ENCODE data around the gene RECQL5. TPM values are rescaled to one million over a fixed set of nuclear protein-coding genes. Genes with fewer than 3 reads are reported as not detected.

RECQL5 gene
- polyA plus RNA-seq, 1 of the 3 experiments (the other 2 are of a cell fraction): 25.3 TPM

DNA sequence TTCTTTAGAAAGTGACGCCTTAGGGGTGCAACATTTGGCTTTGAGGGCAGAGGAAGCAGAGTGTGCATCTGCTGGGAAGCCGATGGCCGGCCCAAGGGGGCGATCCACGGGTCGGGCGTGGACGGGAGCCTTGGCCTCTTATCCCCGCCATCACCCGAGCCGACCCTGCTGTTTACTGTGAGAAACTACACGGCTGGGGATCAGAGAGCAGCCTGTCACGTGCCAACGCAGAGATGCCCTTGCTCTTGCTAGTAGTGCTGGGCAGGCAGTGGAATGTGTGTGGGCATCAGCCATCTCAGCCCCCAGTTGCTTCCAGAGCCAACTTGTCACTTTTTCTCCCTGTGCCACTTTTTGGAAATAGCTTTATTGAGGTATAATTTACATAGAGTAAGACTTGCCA, 27.6 kb upstream of the RECQL5 start:
- no peaks in the 10 kb centered on the region for H3K9me2 ChIP-seq
- ChIA-PET CTCF (interaction anchor here (0.6 to 6.9 kb wide), 16 partner anchors 9 to 178 kb away, joined by 3 to 69 read pairs (median 4); partner anchors contain the start of genes RECQL5, SMIM5 and TSEN54), POLR2A (interaction anchor here (0.6 to 1.4 kb wide), 4 partner anchors 8 to 459 kb away, joined by 3 to 5 read pairs (median 4); partner anchors contain the start of genes RECQL5 and SAP30BP)
- peaks cover 63% of the 10 kb centered on the region for H3F3A ChIP-seq (replicated peaks; ENCODE audit: insufficient read depth)
- no peak for TF ChIP-seq GABPA (IDR thresholded peaks at IDR 0.05; ENCODE audit: low read depth)
- TF ChIP-seq MEF2A (IDR thresholded peaks at IDR 0.05; ENCODE audit: borderline replicate concordance, low read depth): no peak
- TF ChIP-seq CHD2 (IDR thresholded peaks at IDR 0.05; ENCODE audit: low read length, partially characterized antibody): no peak
- no peak for TF ChIP-seq GATA2 (CRISPR knock-in tag; IDR thresholded peaks at IDR 0.05)
- TF ChIP-seq ELF1 (IDR thresholded peaks at IDR 0.05): no peak
- TF ChIP-seq, protein P1, sequence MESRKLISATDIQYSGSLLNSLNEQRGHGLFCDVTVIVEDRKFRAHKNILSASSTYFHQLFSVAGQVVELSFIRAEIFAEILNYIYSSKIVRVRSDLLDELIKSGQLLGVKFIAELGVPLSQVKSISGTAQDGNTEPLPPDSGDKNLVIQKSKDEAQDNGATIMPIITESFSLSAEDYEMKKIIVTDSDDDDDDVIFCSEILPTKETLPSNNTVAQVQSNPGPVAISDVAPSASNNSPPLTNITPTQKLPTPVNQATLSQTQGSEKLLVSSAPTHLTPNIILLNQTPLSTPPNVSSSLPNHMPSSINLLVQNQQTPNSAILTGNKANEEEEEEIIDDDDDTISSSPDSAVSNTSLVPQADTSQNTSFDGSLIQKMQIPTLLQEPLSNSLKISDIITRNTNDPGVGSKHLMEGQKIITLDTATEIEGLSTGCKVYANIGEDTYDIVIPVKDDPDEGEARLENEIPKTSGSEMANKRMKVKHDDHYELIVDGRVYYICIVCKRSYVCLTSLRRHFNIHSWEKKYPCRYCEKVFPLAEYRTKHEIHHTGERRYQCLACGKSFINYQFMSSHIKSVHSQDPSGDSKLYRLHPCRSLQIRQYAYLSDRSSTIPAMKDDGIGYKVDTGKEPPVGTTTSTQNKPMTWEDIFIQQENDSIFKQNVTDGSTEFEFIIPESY (IDR thresholded peaks at IDR 0.05; ENCODE audit: borderline replicate concordance, low read depth): no peak
- no peak for TF ChIP-seq TEAD4 (IDR thresholded peaks at IDR 0.05; ENCODE audit: borderline replicate concordance, insufficient read depth)
- TF ChIP-seq, protein P2, sequence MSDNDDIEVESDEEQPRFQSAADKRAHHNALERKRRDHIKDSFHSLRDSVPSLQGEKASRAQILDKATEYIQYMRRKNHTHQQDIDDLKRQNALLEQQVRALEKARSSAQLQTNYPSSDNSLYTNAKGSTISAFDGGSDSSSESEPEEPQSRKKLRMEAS (IDR thresholded peaks at IDR 0.05; ENCODE audit: low read depth): no peak
- TF ChIP-seq RCOR1 (IDR thresholded peaks at IDR 0.05; ENCODE audit: low read length): no peak
- TF ChIP-seq NFIC (IDR thresholded peaks at IDR 0.05; ENCODE audit: borderline replicate concordance): no peak
- TF ChIP-seq, protein P3, sequence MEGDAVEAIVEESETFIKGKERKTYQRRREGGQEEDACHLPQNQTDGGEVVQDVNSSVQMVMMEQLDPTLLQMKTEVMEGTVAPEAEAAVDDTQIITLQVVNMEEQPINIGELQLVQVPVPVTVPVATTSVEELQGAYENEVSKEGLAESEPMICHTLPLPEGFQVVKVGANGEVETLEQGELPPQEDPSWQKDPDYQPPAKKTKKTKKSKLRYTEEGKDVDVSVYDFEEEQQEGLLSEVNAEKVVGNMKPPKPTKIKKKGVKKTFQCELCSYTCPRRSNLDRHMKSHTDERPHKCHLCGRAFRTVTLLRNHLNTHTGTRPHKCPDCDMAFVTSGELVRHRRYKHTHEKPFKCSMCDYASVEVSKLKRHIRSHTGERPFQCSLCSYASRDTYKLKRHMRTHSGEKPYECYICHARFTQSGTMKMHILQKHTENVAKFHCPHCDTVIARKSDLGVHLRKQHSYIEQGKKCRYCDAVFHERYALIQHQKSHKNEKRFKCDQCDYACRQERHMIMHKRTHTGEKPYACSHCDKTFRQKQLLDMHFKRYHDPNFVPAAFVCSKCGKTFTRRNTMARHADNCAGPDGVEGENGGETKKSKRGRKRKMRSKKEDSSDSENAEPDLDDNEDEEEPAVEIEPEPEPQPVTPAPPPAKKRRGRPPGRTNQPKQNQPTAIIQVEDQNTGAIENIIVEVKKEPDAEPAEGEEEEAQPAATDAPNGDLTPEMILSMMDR (IDR thresholded peaks at IDR 0.05): no peak
- TF ChIP-seq, protein P4, sequence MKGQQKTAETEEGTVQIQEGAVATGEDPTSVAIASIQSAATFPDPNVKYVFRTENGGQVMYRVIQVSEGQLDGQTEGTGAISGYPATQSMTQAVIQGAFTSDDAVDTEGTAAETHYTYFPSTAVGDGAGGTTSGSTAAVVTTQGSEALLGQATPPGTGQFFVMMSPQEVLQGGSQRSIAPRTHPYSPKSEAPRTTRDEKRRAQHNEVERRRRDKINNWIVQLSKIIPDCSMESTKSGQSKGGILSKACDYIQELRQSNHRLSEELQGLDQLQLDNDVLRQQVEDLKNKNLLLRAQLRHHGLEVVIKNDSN (IDR thresholded peaks at IDR 0.05; ENCODE audit: borderline replicate concordance, low read depth): no peak
- no peak for TF ChIP-seq NRF1 (IDR thresholded peaks at IDR 0.05; ENCODE audit: low read depth, low read length)
- no peak for TF ChIP-seq MXI1 (IDR thresholded peaks at IDR 0.05; ENCODE audit: low read depth, low read length)
- TF ChIP-seq RFX5 (IDR thresholded peaks at IDR 0.05; ENCODE audit: low read length): no peak
- TF ChIP-seq SMC3 (IDR thresholded peaks at IDR 0.05; ENCODE audit: low read depth, low read length): no peak
- peaks cover 80% of the 10 kb centered on the region for H3K79me2 ChIP-seq (ENCODE audit: insufficient read depth)
- H2AFZ ChIP-seq (ENCODE audit: low read depth): no peak overlapping the region
- peaks cover 46 to 60% of the 10 kb centered on the region in 2 experiments; a peak in 3 of 4 replicates for H3K4me1 ChIP-seq (ENCODE audit: control insufficient read depth in 1 of 2, insufficient read depth in 2 of 2, low read depth in 1 of 2, low read length in 1 of 2)
- no peak for DNase-seq
- H3K4me3 ChIP-seq (ENCODE audit: low read depth in 2 of 2, low read length in 1 of 2): no peak overlapping the region
- peak overlapping the region; percentile 73 for H3K4me2 ChIP-seq
- H4K20me1 ChIP-seq (ENCODE audit: insufficient read depth): no peaks in the 10 kb centered on the region
- peak overlapping the region; percentile 91 to 99 for H3K27ac ChIP-seq (ENCODE audit: low read depth in 2 of 2, low read length in 1 of 2)
- H3K9ac ChIP-seq: peak overlapping the region; percentile 80
- H3K36me3 ChIP-seq (replicated peaks in 1 of 2; ENCODE audit: control insufficient read depth in 1 of 2, insufficient read depth in 2 of 2, low read length in 1 of 2): peaks cover 27 to 35% of the 10 kb centered on the region in 2 experiments
- no peaks in the 10 kb centered on the region for H3K9me3 ChIP-seq
- H3K27me3 ChIP-seq (ENCODE audit: insufficient read depth): no peaks in the 10 kb centered on the region
- WGBS (ENCODE audit: low lambda C conversion rate): 74% methylated on average over 14 of the region's 14 CpGs
